Stimulated activated CD4-positive, alpha-beta T cell treated with anti-CD3 and anti-CD28 coated beads, Interleukin-12 subunit alpha, Interleukin-12 subunit beta, amount 100 ng/mL, for 48 hours (primary cell): ENCODE data around the gene YPEL1.

ENCODE experiments used
- DNase-seq, 3 donors: peaks; one replicate each; pipeline ENCODE4 v3.0.0-alpha.2; 2020; ENCODE audit warnings: low read depth in 2 of 3, low spot score in 1 of 3

The YPEL1 gene

DNA sequence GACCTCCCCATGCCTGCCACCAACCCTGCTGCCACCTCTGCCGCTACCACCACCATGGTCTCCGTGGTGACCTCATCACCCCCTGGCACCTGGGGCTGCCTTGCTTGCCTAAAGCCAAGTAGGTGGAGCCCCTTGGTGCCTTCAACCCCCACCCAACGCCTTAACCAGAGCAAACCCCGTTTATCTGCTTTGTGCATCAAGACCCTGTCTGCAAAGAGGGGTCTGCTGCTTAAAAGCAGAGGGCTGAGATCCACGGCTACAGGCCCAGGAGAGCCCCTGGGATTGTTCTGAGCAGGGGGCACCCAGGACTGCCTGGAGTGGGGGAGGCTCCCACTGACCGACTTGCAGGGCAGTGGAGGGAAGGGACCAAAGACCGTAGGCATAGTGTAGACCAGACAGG, 74.7 kb downstream of the YPEL1 start:
- DNase-seq: no peak

DNA sequence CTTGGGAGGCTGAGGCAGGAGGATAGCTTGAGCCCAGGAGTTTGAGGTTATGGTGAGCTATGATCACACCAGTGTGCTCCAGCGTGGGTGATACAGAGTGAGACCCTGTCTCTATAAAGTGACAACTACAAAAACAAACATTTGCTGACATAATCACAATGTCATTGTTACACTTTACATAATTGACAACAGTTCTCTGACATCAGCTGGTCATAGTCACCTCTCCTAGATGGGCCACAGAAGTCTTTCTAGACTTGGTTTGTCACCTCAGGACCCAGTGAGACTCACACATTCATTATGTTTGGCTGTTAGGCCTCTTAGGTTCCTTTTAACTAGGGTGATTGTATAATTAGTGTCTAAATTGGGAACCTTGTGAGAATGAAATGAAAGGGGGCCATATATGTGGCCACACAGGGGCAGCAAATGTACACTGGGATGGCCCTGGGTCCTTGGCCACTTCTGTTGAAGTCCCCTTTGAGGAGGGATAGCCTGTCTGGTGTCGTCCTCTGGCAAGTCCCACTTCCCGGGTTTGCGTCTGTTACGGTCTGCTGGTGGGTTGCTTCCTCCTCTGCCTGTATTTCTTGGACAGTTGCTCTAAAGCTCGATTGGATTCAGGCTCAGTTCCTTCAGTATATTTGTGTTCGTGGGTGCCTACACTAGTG, 75.6 kb downstream of the YPEL1 start:
- no peak for DNase-seq

DNA sequence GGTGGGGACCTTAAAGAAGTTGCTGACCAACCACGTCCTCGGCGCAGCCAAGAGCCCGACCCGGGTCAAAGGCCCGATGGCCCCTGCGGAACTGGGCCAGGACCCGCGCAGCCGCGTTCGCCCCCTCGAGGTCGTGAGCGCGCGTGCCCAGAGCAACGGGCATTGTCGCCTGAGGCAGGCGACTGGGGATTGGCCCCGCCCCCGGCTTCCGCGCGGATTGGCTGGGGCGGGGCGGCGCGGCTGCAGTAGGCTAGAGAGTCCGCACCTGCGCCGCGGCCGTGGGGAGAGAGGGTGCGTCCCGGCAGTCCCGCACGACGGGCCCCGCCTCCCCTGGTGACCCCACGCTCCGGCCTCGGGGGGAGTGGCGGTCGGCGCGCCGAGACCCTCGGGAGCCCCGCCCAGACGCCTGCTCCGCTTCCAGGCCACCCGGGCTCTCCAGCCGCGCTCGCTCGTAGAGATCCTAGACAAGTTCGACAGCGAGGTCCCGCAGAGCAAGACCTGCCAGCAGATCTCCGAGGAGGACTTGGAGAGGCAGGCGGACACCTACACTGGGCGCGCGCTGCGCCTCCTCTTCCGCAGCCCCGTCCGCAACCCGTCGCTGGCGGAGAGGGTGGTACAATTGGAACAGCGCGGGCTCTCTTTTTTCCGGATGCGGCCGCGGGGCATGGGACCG, 78.1 kb downstream of the YPEL1 start:
- DNase-seq: peak; percentile 47 to 79 (median 56)

DNA sequence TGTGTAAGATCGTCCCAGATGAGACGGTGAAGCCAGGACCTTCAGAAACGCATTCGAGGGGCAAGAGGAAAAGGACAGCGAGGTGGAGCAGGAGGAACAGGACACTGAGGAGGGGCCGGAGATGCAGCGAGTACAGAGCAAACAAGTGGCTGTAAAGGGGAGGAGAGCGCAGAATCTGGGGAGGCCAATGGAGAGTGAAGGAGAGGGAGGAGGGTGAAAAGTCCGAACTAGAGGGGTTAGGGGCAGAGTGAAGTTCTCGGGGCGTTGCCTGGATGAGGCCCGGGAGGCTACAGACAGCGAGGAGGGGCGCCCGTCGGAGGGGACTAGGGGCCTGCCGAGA, 78.6 kb downstream of the YPEL1 start:
- no peak for DNase-seq

DNA sequence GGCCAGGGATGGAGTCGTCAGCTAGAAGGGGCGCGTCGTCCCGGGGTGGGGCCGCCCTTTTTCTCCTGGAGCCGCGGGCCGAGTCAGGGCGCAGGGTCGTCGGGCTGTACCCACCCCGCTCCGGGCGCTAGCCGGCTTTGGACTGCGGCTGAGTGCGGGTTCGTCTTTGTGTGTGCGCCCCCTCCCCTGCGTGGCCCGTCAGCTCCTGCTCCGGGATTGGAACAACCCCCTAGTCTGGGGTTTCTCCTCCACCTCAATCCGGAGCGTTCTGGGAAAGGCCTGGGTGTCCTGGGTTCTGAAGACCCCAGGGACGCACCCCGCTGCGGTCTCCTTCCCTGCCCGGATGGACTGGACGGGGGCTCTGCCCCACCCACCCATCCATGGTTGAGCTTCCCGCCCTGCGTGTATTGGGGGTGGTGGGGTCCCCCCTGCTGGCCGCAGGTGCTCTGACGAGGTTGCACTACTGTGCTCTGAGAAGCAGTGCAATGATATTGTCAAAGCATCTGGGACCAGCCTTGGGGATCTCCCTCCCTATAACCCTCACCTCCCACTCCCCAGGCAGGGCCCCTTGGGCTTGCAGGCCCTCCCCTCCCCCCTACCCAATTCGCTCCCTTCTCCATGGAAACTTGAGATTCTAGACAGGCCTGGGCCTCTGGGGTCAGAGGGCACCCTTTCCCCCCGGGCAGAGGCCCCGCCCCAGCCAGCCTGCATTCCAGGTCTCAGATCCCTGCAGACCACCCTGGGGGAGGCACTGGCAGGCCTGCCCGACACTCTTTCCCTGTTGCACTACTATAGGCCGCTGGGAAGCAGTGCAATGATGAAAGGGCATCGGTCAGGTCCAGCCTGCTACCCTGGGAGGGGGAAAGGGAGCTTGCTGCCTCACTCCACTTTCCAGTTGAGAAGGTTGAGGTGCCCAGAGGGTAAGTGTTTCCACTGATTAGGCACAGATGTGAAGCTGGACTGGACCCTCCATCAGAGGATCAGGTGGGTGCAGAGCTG, 82.7 kb downstream of the YPEL1 start:
- no peak for DNase-seq

DNA sequence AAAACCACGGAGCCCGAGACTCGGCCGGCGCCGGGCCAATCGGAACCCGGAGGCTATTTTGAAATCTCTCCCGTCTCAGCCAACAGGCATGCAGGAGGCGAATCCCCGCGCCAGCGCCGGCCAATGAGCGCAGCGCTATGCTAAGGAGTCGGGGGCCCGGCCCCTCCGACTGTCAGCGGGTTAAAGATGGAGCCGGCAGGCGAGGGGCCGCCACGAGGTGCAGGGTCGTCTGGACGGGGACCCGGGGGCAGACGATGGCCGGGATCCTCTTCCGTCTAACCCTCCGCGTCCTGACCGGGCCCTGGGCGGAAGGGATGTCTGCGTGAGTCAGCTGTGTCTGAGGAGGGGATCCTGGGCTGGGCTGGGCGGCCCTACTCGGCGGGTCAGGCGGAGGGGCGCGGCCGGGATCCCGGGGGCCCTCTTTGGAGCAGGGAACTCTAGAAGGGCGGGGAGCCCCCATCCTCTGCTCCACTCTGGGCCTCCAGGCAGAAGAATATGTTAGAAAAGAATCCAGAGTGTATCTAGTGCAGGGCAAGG, 83.5 kb downstream of the YPEL1 start:
- peak; percentile 82 to 86 (median 85) for DNase-seq

DNA sequence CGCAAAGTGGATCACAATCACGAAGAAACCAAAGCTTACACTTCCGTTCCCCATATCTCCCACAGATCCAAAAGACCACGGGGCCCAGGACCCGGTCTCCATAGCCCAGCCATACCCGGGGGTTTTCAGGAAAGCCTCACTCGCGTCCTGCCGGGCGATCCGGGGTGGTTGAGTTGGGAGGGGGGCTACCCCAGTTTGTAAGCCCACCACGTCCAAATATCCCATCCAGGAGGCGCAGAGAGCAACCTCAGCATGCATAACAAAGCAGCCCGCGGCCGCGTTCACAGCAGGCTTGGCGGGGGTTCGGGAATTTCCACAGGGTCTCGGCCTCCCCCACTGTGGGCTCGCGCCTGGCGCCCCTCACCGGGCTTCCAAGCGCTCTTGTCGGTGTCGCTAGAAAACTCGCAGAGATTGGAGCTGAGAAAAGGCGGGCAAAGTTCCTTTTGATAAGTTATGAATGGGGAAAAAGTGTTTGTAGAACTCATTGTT, 84.0 kb downstream of the YPEL1 start:
- DNase-seq: no peak

DNA sequence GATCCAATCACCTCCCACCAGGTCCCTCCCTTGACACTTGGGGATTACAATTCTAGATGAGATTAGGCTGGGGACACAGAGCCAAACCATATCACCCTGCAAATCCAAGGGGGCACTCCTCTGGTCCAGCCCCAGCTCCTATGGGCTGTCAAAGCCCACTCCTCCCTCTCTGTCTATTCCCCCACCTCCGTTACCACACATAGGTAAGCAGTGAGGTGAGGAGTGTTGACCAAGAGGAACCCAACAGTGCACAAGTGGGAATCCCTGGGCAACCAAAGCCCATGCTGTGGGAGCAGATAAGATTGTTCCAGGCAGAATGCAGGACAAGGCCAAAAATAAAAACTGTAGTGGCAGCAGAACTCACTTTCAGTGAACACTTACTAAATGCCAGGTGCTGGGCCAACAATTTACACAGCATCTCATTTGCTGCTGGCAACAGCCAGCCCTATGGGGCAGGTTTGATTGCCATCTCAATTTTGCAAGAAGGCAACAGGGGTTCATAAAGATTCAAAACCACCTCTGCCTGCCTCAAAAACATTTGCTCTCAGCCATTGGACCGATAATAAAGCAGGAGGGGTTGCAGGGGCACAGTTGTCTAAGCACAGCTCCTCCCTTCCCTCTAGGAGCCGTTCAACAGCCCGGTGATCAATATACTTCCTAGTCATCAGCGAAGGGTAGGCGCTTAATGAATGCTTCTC, 84.6 kb downstream of the YPEL1 start:
- DNase-seq: no peak

DNA sequence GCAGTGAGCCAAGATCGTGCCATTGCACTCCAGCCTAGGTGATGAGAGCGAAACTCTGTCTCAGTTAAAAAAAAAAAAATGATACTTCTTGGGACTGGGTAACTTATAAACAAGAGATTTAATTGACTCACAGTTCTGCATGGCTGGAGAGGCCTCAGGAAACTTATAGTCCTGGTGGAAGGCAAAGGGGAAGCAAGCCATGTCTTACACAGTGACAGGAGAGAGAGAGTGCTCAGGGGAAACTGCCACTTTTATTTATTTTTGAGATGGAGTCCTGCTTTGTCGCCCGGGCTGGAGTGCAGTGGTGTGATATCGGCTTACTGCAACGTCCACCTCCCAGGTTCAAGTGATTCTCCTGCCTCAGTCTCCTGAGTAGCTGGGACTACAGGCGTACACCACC, 85.3 kb downstream of the YPEL1 start:
- no peak for DNase-seq
